ENCODE measurements around the gene SLC6A15. TPM values are rescaled to one million over a fixed set of nuclear protein-coding genes. Genes with fewer than 3 reads are reported as not detected.
A peak's percentile ranks its signal among the peaks of the same experiment; 100 is the strongest.

Gene SLC6A15
- total and polyA plus RNA-seq, 2 donors (not counting 1 experiment from before 2014, with no cell fraction given): 0.39 TPM; not detected in 1

GRCh38 chr12:84843593-84844144 lies 68.9 kb downstream of the SLC6A15 start:
- Mint-ChIP-seq H3K4me3 (no peak overlapping the region), H3K9me3 (ENCODE audit: insufficient read depth) (no peaks in the 10 kb centered on the region), H3K27me3 (no peaks in the 10 kb centered on the region), H3K27ac (no peak overlapping the region), H3K4me1 (no peaks in the 10 kb centered on the region)
- H2AFZ ChIP-seq (ENCODE audit: insufficient read depth, low read depth, low read length, poor library complexity, severe bottlenecking): no peak overlapping the region
- intact Hi-C loops (cut with micrococcal nuclease): no loop called here
- H3K36me3 ChIP-seq (replicated peaks in 1 of 2; ENCODE audit: control extremely low read depth in 1 of 2, control insufficient read depth in 1 of 2, extremely low read depth in 1 of 2, insufficient read depth in 2 of 2, low read length in 1 of 2): no peaks in the 10 kb centered on the region
- no CpG with 5 or more reads among the region's 1 CpG for WGBS (ENCODE audit: insufficient coverage)
- H4K20me1 ChIP-seq (ENCODE audit: control insufficient read depth, insufficient read depth, low read length, poor library complexity, severe bottlenecking): no peaks in the 10 kb centered on the region
- ATAC-seq (ENCODE audit: low read depth): no peak
- no peak overlapping the region for H3K4me2 ChIP-seq (replicated peaks; ENCODE audit: low read depth, low read length, poor library complexity, severe bottlenecking)
- POLR2A ChIA-PET: no interaction called here
- CTCF ChIA-PET: no interaction called here
- no peaks in the 10 kb centered on the region for H3K27me3 ChIP-seq (replicated peaks in 1 of 4; ENCODE audit: control extremely low read depth in 1 of 4, control insufficient read depth in 3 of 4, insufficient read depth in 4 of 4, low read length in 3 of 4)
- no peaks in the 10 kb centered on the region for H3K4me1 ChIP-seq (ENCODE audit: control insufficient read depth in 2 of 2, insufficient read depth in 2 of 2, low read length in 2 of 2)
- TF ChIP-seq EZH2 (IDR thresholded peaks at IDR 0.05; ENCODE audit: borderline replicate concordance, insufficient read depth, low read depth, low read length, poor library complexity, severe bottlenecking) (no peak), CTCF (IDR thresholded peaks at IDR 0.05) (no peak)
- H3K4me3 ChIP-seq (ENCODE audit: control extremely low read depth in 1 of 5, extremely low read depth in 1 of 5, insufficient read depth in 1 of 5, low read depth in 2 of 5, low read length in 4 of 5): no peak overlapping the region
- no peaks in the 10 kb centered on the region for H3K79me2 ChIP-seq (ENCODE audit: control insufficient read depth, insufficient read depth, low read length)
- no peaks in the 10 kb centered on the region for H3K9me3 ChIP-seq (ENCODE audit: control extremely low read depth in 1 of 3, control insufficient read depth in 2 of 3, insufficient read depth in 1 of 3, low read length in 2 of 3)
- no peak overlapping the region for H3K27ac ChIP-seq (ENCODE audit: low read length in 2 of 2)
- DNase-seq: no peak
- no peak overlapping the region for H3K9ac ChIP-seq (ENCODE audit: low read length)

GRCh38 chr12:84842406-84843013 lies 70.1 kb downstream of the SLC6A15 start:
- DNase-seq (peak; percentile 21), ATAC-seq (ENCODE audit: low read depth) (no peak)
- Histone ChIP-seq H3K27ac (ENCODE audit: low read length in 2 of 2) (no peak overlapping the region), H3K4me2 (replicated peaks; ENCODE audit: low read depth, low read length, poor library complexity, severe bottlenecking) (no peak overlapping the region), H2AFZ (ENCODE audit: insufficient read depth, low read depth, low read length, poor library complexity, severe bottlenecking) (no peak overlapping the region), H3K9ac (ENCODE audit: low read length) (no peak overlapping the region), H3K79me2 (ENCODE audit: control insufficient read depth, insufficient read depth, low read length) (no peaks in the 10 kb centered on the region), H3K9me3 (ENCODE audit: control extremely low read depth in 1 of 3, control insufficient read depth in 2 of 3, insufficient read depth in 1 of 3, low read length in 2 of 3) (no peaks in the 10 kb centered on the region), H3K36me3 (replicated peaks in 1 of 2; ENCODE audit: control extremely low read depth in 1 of 2, control insufficient read depth in 1 of 2, extremely low read depth in 1 of 2, insufficient read depth in 2 of 2, low read length in 1 of 2) (no peaks in the 10 kb centered on the region), H3K4me3 (ENCODE audit: control extremely low read depth in 1 of 5, extremely low read depth in 1 of 5, insufficient read depth in 1 of 5, low read depth in 2 of 5, low read length in 4 of 5) (no peak overlapping the region), H3K4me1 (ENCODE audit: control insufficient read depth in 2 of 2, insufficient read depth in 2 of 2, low read length in 2 of 2) (no peaks in the 10 kb centered on the region), H4K20me1 (ENCODE audit: control insufficient read depth, insufficient read depth, low read length, poor library complexity, severe bottlenecking) (no peaks in the 10 kb centered on the region), H3K27me3 (replicated peaks in 1 of 4; ENCODE audit: control extremely low read depth in 1 of 4, control insufficient read depth in 3 of 4, insufficient read depth in 4 of 4, low read length in 3 of 4) (no peaks in the 10 kb centered on the region)
- H3K27ac Mint-ChIP-seq: no peak overlapping the region
- TF ChIP-seq CTCF (IDR thresholded peaks at IDR 0.05) (peak; percentile 78), EZH2 (IDR thresholded peaks at IDR 0.05; ENCODE audit: borderline replicate concordance, insufficient read depth, low read depth, low read length, poor library complexity, severe bottlenecking) (no peak)
- intact Hi-C loops (cut with micrococcal nuclease): no loop called here
- H3K9me3 Mint-ChIP-seq (ENCODE audit: insufficient read depth): no peaks in the 10 kb centered on the region
- no peak overlapping the region for H3K4me3 Mint-ChIP-seq
- CTCF ChIA-PET: interaction anchor here (1.4 kb wide), 1 partner anchor 12 kb away, joined by 4 read pairs; no protein-coding TSS in a partner anchor
- H3K27me3 Mint-ChIP-seq: no peaks in the 10 kb centered on the region
- POLR2A ChIA-PET: no interaction called here
- WGBS (ENCODE audit: insufficient coverage): no CpG with 5 or more reads among the region's 2 CpGs
- no peaks in the 10 kb centered on the region for H3K4me1 Mint-ChIP-seq

All from B cell (primary cell).